HepG2 (cell line): Measurements from ENCODE around the gene KLHL21.
A peak's percentile ranks its signal among the peaks of the same experiment; 100 is the strongest.

Experiments used
- JUNB ChIP-seq: sonication (generic); formaldehyde crosslinking; IDR thresholded peaks from 2 replicates; pipeline ENCODE4 v1.8.0; 2022; ENCODE audit warnings: missing genetic modification reagents, mild to moderate bottlenecking, borderline replicate concordance
- ZNF280B ChIP-seq: sonication (generic); formaldehyde crosslinking; IDR thresholded peaks from 2 replicates; pipeline ENCODE4 v1.5.0; 2020; ENCODE audit warnings: missing genetic modification reagents, mild to moderate bottlenecking, borderline replicate concordance
- TF ChIP-seq, protein P1 (sequence below): sonication (generic); formaldehyde crosslinking; IDR thresholded peaks from 2 replicates; pipeline ENCODE4 v1.4.0; 2020; ENCODE audit warnings: missing genetic modification reagents

GRCh38 chr1:6603915-6604558 is 1.4 kb upstream of the KLHL21 start:
- TF ChIP-seq, protein P1, sequence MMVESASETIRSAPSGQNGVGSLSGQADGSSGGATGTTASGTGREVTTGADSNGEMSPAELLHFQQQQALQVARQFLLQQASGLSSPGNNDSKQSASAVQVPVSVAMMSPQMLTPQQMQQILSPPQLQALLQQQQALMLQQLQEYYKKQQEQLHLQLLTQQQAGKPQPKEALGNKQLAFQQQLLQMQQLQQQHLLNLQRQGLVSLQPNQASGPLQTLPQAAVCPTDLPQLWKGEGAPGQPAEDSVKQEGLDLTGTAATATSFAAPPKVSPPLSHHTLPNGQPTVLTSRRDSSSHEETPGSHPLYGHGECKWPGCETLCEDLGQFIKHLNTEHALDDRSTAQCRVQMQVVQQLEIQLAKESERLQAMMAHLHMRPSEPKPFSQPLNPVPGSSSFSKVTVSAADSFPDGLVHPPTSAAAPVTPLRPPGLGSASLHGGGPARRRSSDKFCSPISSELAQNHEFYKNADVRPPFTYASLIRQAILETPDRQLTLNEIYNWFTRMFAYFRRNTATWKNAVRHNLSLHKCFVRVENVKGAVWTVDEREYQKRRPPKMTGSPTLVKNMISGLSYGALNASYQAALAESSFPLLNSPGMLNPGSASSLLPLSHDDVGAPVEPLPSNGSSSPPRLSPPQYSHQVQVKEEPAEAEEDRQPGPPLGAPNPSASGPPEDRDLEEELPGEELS (CRISPR knock-in tag), result peak; percentile 46; the same call in 1 of the 2 replicates
- no peak; the same call in 1 of the 2 replicates for TF ChIP-seq ZNF280B (CRISPR knock-in tag)
- no peak for TF ChIP-seq JUNB (CRISPR knock-in tag)
